Activated CD4-positive, alpha-beta memory T cell treated with anti-CD3 and anti-CD28 coated beads for 36 hours (primary cell): ENCODE results near the gene ACVR1. TPM values are rescaled to one million over a fixed set of nuclear protein-coding genes. Genes with fewer than 3 reads are reported as not detected.
A peak's percentile ranks its signal among the peaks of the same experiment; 100 is the strongest.

Source experiments
- CTCF ChIA-PET: fragments of 350-600 bp; sonication (Branson Sonifier 250); formaldehyde crosslinking; loops from one replicate; lab custom pipeline; 2021; ENCODE audit warnings: antibody characterized with exemption, inconsistent platforms; lab: Charles Lee
- POLR2A ChIA-PET: fragments of 350-600 bp; sonication (Branson Sonifier 250); formaldehyde crosslinking; loops from one replicate; lab custom pipeline; 2021; ENCODE audit warnings: antibody characterized with exemption; lab: Charles Lee
- DNase-seq: peaks from one replicate; pipeline ENCODE4 v3.0.0-alpha.2; 2020
- H3K27ac Mint-ChIP-seq: one replicate; pipeline ENCODE4 v1.8.0; 2021; ENCODE audit warnings: mixed read lengths
- H3K27me3 Mint-ChIP-seq: one replicate; pipeline ENCODE4 v1.8.0; 2021; ENCODE audit warnings: mixed read lengths
- H3K36me3 Mint-ChIP-seq: one replicate; pipeline ENCODE4 v1.8.0; 2021; ENCODE audit warnings: mixed read lengths
- H3K4me1 Mint-ChIP-seq: one replicate; pipeline ENCODE4 v1.8.0; 2021; ENCODE audit warnings: low read depth, mixed read lengths
- H3K4me3 Mint-ChIP-seq: one replicate; pipeline ENCODE4 v1.8.0; 2021; ENCODE audit warnings: mild to moderate bottlenecking, mixed read lengths
- H3K9me3 Mint-ChIP-seq: one replicate; pipeline ENCODE4 v1.8.0; 2021; ENCODE audit warnings: mixed read lengths
- intact Hi-C: fragments of 100-400 bp; cut with micrococcal nuclease; formaldehyde crosslinking; loops from one replicate; pipeline ENCODE4 v1.15.1; 2023
- total RNA-seq, 2 experiments: library from RNA; stranded (reverse); gene quantifications; one replicate each; pipeline ENCODE4 v1.2.3, GENCODE V29; 2021

The ACVR1 gene
- total RNA-seq, 2 experiments from 2014 or later = 24.8 to 25.0 TPM

DNA sequence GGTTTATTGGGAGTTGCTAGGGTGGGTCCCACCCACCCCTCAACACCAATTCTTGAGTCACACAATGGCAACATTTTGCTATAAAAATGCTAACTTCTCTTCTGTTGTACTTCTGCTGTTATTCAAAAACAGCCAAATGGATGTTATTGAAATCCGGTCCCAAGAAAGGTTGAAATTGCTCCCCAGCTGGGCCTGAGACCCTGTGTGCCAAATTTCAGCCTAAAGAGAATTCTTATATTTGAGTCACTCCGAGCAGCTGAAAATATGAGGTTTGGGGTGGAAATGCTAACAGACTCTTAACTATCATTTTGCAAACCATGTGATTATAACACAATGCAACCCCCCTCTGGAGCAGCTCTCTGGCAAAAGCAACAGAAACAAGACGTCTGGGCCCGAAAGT is 27.0 kb upstream of the ACVR1 start:
- CTCF ChIA-PET = interaction anchor here (1.9 kb wide), 1 partner anchor 34 kb away, joined by 6 read pairs; no protein-coding TSS in a partner anchor
- DNase-seq = no peak
- H3K36me3 Mint-ChIP-seq = no peaks in the 10 kb centered on the region
- H3K9me3 Mint-ChIP-seq = no peaks in the 10 kb centered on the region
- POLR2A ChIA-PET = no interaction called here
- intact Hi-C loops = no loop called here
- H3K4me3 Mint-ChIP-seq = no peak overlapping the region
- peaks cover 43% of the 10 kb centered on the region for H3K4me1 Mint-ChIP-seq
- no peak overlapping the region for H3K27ac Mint-ChIP-seq
- no peaks in the 10 kb centered on the region for H3K27me3 Mint-ChIP-seq

DNA sequence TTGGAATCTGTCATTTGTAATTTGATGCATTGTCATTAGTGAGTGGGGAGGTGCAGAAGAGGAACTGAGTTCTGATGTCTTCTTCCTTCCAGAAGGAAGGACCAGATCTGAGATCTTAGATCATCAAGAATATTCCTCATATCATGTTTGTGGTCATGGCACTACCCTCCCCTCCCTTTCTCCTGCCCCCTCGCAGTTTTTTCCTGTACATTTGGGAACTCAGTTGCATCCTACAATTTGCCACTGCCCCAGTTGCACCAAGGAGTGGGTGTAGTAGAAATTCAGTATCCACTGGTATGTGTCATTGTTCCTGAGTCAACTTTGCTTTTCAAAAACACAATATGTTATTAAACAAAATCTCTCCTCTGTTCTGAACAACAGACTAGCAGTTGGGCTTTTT is 26.6 kb upstream of the ACVR1 start:
- DNase-seq = no peak
- no peaks in the 10 kb centered on the region for H3K27me3 Mint-ChIP-seq
- no peak overlapping the region for H3K4me3 Mint-ChIP-seq
- no peak overlapping the region for H3K27ac Mint-ChIP-seq
- H3K4me1 Mint-ChIP-seq = peaks cover 48% of the 10 kb centered on the region
- ChIA-PET POLR2A (no interaction called here), CTCF (interaction anchor here (1.9 kb wide), 1 partner anchor 33 kb away, joined by 6 read pairs; no protein-coding TSS in a partner anchor)
- H3K9me3 Mint-ChIP-seq = no peaks in the 10 kb centered on the region
- no peaks in the 10 kb centered on the region for H3K36me3 Mint-ChIP-seq
- intact Hi-C loops = no loop called here

DNA sequence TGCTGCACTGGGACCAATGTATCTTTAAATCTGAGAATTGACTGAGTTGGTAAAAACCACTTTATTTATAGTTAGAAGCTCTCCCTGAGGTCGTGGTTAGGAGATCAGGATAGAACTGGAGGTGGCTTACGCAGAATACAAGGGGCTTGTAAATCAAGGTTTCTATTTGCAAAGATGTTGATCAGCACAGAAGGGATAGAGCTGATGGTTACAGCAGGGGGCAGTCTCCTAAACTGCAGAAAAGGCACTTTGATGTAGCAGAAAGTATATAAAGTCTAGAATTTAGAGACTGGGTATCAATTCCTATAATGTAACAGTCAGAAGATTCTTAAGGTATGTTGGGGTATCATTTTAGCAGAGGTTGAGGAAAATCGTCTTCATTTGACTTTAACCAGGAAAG is 25.2 kb upstream of the ACVR1 start:
- peaks cover 62% of the 10 kb centered on the region for H3K4me1 Mint-ChIP-seq
- H3K9me3 Mint-ChIP-seq = no peaks in the 10 kb centered on the region
- intact Hi-C loops = loop anchor here (1.0 kb wide), 1 partner anchor 109 kb away; no protein-coding TSS in a partner anchor
- no peaks in the 10 kb centered on the region for H3K27me3 Mint-ChIP-seq
- no peaks in the 10 kb centered on the region for H3K36me3 Mint-ChIP-seq
- DNase-seq = peak; percentile 27
- no peak overlapping the region for H3K4me3 Mint-ChIP-seq
- POLR2A ChIA-PET = interaction anchor here (0.8 to 5.5 kb wide), 2 partner anchors 26 to 47 kb away, joined by 3 to 70 read pairs; partner anchors contain the start of gene ACVR1
- H3K27ac Mint-ChIP-seq = peak overlapping the region; percentile 99
- CTCF ChIA-PET = interaction anchor here (0.6 to 5.3 kb wide), 16 partner anchors 10 to 440 kb away, joined by 3 to 47 read pairs (median 4); partner anchors contain the start of gene ACVR1

DNA sequence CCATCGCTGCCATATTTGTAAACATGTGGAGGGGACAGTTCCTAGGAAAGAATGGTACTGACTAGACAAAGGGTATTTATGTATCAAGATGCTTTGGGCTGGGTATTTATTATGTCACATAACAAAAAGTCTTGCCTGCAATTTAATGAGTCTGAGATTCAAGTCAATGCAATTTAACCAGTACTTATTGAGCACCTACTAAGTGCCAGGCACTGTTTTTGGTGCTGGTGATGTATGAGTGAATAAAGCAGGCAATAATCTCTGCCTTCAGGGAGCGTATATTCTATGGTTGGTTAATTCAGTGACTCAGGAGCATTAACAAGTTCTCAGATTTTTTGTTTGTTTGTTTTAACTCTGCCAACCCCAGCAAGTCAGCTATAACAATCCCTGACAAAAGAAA is 24.6 kb upstream of the ACVR1 start:
- H3K27ac Mint-ChIP-seq = peak overlapping the region; percentile 99
- H3K4me1 Mint-ChIP-seq = peaks cover 66% of the 10 kb centered on the region
- no peaks in the 10 kb centered on the region for H3K9me3 Mint-ChIP-seq
- no peaks in the 10 kb centered on the region for H3K27me3 Mint-ChIP-seq
- CTCF ChIA-PET = interaction anchor here (1.0 to 5.3 kb wide), 10 partner anchors 9 to 110 kb away, joined by 3 to 47 read pairs (median 4); partner anchors contain the start of gene ACVR1
- no peak for DNase-seq
- intact Hi-C loops = loop anchor here (1.0 kb wide), 1 partner anchor 110 kb away; no protein-coding TSS in a partner anchor
- no peaks in the 10 kb centered on the region for H3K36me3 Mint-ChIP-seq
- POLR2A ChIA-PET = interaction anchor here (0.6 to 5.5 kb wide), 2 partner anchors 25 to 70 kb away, joined by 3 to 70 read pairs; partner anchors contain the start of gene ACVR1
- H3K4me3 Mint-ChIP-seq = no peak overlapping the region

DNA sequence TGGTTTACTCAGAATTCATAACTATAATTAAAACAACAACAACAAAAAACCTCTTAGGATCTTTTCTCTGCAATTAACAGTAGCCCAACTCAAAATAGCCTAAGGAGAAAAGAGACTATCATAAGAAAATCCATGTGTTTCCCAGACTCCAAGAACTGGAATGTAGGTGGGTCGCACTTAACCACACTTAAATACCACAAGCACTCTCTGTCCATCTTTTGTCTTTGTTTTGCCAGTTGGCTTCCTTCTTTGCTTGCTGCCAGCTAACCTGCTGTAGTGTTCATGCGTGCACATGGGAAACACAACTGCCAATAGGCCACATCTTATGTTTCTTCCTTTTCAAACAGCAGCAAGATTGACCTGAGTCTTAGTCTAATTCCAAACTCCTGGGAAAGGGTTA is 24.1 kb upstream of the ACVR1 start:
- POLR2A ChIA-PET = interaction anchor here (5.5 kb wide), 1 partner anchor 25 kb away, joined by 70 read pairs; the partner anchor contains the start of gene ACVR1
- Mint-ChIP-seq H3K27ac (peak overlapping the region; percentile 99), H3K36me3 (no peaks in the 10 kb centered on the region), H3K4me1 (peaks cover 71% of the 10 kb centered on the region), H3K27me3 (no peaks in the 10 kb centered on the region), H3K9me3 (no peaks in the 10 kb centered on the region), H3K4me3 (peak overlapping the region; percentile 33)
- DNase-seq = no peak
- CTCF ChIA-PET = interaction anchor here (1.0 to 5.3 kb wide), 2 partner anchors 24 to 32 kb away, joined by 3 to 47 read pairs; partner anchors contain the start of gene ACVR1
- intact Hi-C loops = no loop called here

DNA sequence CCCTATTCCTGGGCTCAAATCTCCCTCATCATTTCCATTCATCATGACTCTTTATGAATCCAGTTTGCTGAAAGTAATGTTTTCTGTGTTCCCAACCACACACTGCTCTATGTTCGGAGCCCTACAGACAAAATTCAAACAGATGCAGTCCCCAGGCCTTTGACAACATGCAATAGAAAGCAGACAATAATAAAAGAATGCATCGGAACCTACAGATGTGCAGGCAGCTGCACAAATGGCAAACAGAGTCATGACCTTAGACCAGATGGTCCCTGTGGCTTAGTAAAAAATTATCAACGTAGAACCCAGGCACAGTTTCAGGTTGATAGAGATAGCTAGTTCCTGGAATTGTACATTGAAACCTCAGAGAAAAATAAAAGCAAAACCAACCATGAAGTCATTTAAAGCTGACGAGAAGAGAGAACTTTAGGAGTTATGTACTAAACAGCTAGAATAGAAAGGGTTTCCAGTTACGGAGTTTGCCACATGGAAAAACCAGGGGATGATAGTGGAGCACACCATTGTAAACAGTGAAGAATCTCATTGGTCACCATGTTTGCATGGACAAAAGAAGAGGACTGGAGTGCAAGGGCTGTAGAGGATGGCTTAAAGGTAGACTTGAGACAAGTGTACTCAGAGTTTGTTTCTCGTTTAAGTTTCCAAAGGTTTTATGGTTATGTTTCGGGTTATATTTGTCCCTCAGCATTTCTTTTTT is 23.2 kb upstream of the ACVR1 start:
- H3K27ac Mint-ChIP-seq = peak overlapping the region; percentile 99
- H3K9me3 Mint-ChIP-seq = no peaks in the 10 kb centered on the region
- peak; percentile 48 for DNase-seq
- H3K36me3 Mint-ChIP-seq = no peaks in the 10 kb centered on the region
- H3K27me3 Mint-ChIP-seq = no peaks in the 10 kb centered on the region
- H3K4me3 Mint-ChIP-seq = peak overlapping the region; percentile 82
- ChIA-PET CTCF (interaction anchor here (0.8 to 5.3 kb wide), 9 partner anchors 23 to 566 kb away, joined by 3 to 47 read pairs (median 4); partner anchors contain the start of genes ACVR1 and ACVR1C), POLR2A (interaction anchor here (0.7 to 5.5 kb wide), 18 partner anchors 11 to 608 kb away, joined by 3 to 70 read pairs (median 4); partner anchors contain the start of genes ACVR1 and CYTIP)
- peaks cover 77% of the 10 kb centered on the region for H3K4me1 Mint-ChIP-seq
- intact Hi-C loops = loop anchor here (1.0 to 5.0 kb wide), 14 partner anchors 23 to 1566 kb away; partner anchors contain the start of genes ACVR1, ACVR1C, CCDC148 and NR4A2

DNA sequence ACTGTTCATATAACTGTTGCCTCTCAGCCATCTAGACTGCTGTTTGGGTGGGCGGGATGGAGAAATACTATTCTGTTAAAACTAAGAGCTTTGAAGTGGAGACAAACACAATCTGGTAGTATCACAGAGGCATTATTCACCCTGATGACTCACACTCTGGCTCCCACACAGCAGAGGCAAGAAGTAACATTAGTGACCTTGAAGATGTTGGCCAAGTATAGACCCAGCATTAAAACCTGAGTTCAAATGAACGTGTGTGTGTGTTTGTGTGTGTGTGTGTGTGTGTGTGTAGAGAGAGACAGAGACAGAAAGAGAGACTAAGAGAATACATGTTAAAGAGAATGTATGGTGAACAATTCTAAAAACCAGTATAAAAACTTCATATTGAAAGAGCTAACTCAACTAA is 22.5 kb upstream of the ACVR1 start:
- ChIA-PET CTCF (interaction anchor here (0.8 to 5.3 kb wide), 9 partner anchors 22 to 565 kb away, joined by 3 to 47 read pairs (median 4); partner anchors contain the start of genes ACVR1 and ACVR1C), POLR2A (interaction anchor here (0.6 to 5.5 kb wide), 18 partner anchors 19 to 609 kb away, joined by 3 to 70 read pairs (median 4); partner anchors contain the start of genes ACVR1 and CYTIP)
- Mint-ChIP-seq H3K27ac (peak overlapping the region; percentile 99), H3K27me3 (no peaks in the 10 kb centered on the region), H3K36me3 (no peaks in the 10 kb centered on the region), H3K4me1 (peaks cover 82% of the 10 kb centered on the region), H3K9me3 (no peaks in the 10 kb centered on the region), H3K4me3 (peak overlapping the region; percentile 82)
- intact Hi-C loops = loop anchor here (1.0 to 5.0 kb wide), 7 partner anchors 121 to 1566 kb away; partner anchors contain the start of genes ACVR1C and NR4A2
- peak; percentile 84 for DNase-seq

DNA sequence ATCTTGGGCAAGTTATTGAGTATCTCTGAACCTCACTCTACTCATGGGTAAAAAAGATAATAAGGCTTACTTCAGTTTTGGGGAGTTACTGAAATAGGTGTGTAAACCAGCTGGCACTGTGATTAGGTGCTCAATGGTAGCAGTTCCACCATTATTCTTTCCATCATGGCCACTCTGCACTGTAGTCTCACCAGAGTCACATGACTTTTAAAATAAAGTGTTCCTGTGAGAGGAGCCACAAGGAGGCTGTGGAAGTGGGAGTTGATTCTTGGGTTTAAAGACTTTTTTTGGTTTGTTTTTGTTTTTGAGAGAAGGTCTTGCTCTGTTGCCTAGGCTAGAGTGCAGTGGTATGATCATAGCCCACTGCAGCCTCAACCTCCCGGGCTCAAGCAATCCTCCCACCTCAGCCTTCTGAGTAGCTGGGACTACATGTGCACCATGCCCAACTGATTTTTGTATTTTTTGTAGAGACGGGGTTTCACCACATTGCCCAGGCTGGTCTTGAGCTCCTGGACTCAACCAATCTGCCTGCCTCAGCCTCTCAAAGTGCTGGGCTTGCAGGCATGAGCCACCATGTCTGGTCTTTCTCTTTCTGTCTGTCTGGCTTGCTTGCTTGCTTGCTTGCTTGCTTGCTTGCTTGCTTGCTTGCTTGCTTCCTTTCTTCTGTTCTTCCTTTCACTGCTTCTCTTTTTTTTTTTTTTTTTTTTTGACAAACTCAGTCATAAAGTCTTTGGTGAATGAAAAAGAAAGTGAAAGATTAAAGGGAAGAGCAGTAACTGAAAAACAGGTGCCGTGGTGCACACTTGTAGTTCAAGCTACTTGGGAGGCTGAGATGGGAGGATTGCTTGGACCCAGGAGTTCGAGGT is 21.2 kb upstream of the ACVR1 start:
- Mint-ChIP-seq H3K4me3 (peak overlapping the region; percentile 82), H3K36me3 (no peaks in the 10 kb centered on the region), H3K27me3 (no peaks in the 10 kb centered on the region), H3K4me1 (peaks cover 83% of the 10 kb centered on the region), H3K27ac (peak overlapping the region; percentile 99), H3K9me3 (no peaks in the 10 kb centered on the region)
- ChIA-PET POLR2A (interaction anchor here (0.7 to 5.5 kb wide), 4 partner anchors 22 to 482 kb away, joined by 3 to 70 read pairs (median 7); partner anchors contain the start of gene ACVR1), CTCF (interaction anchor here (2.1 to 5.3 kb wide), 2 partner anchors 21 to 33 kb away, joined by 8 to 47 read pairs; partner anchors contain the start of gene ACVR1)
- peak; percentile 62 for DNase-seq
- intact Hi-C loops = loop anchor here (5.0 kb wide), 2 partner anchors 585 to 610 kb away; no protein-coding TSS in a partner anchor

DNA sequence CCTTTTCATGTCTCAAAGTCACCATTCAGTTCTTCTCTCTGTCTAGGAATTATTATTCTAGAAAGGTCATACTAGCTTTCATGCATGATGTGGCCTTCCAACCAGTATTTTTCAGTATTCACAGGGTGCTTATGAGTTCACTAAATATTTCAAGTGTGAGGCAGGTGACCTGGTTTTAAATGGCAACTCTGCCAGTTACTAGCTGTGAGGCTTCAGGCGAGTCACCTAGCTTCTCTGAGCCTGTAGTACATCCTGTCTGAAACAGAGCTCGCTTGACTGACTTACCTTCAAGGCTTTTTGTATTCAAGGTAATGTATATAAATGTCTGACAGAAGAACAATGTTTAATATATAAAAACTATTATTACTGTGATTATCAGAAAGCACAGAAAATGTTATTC is 19.4 kb upstream of the ACVR1 start:
- DNase-seq = peak; percentile 47

DNA sequence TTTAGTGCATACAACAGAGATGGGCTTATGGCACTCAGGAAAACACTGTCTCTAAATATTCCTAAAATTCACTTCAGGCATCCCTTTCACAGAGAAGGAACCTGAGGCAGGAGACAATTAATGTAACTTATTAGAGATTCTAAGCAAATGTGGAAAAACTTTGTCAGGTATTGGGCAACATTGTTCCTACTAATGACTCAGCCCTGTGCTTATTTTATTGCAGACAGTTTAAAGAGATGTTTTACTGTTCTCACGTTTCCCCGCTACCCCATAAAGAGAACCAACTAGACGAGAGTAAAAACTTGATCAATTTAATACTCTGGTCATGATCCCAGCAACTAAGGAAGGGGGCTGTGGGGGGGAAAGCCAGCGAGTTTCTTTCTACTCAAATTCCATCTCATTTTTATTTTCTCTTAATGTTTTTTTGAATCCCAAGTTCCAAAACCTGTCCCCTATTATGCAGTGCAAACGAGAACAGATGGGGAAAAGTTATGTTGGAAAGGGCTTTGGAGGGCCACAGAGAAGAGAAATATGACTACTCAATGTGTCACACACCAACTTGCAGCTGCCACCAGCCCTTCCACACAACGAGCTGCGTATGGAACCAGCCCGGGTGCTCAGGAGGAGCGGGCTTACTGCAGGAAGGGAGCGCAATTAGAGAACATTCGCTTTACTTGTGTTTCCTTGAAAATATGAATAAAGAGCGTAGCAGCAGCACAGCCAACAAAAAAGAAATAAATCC is 18.7 kb upstream of the ACVR1 start:
- POLR2A ChIA-PET = interaction anchor here (1.9 kb wide), 1 partner anchor 18 kb away, joined by 15 read pairs; the partner anchor contains the start of gene ACVR1
- peaks cover 85% of the 10 kb centered on the region for H3K4me1 Mint-ChIP-seq
- no peaks in the 10 kb centered on the region for H3K27me3 Mint-ChIP-seq
- DNase-seq = no peak
- H3K9me3 Mint-ChIP-seq = no peaks in the 10 kb centered on the region
- peak overlapping the region; percentile 85 for H3K27ac Mint-ChIP-seq
- no peak overlapping the region for H3K4me3 Mint-ChIP-seq
- intact Hi-C loops = loop anchor here (5.0 kb wide), 2 partner anchors 583 to 612 kb away; no protein-coding TSS in a partner anchor
- no peaks in the 10 kb centered on the region for H3K36me3 Mint-ChIP-seq
- CTCF ChIA-PET = interaction anchor here (1.2 to 1.7 kb wide), 2 partner anchors 19 to 113 kb away, joined by 3 to 20 read pairs; partner anchors contain the start of gene ACVR1

More for the DNA sequence above, 19.4 kb upstream of the ACVR1 start:
- Mint-ChIP-seq H3K4me1 (peaks cover 87% of the 10 kb centered on the region), H3K27me3 (no peaks in the 10 kb centered on the region), H3K9me3 (no peaks in the 10 kb centered on the region), H3K4me3 (no peak overlapping the region), H3K36me3 (no peaks in the 10 kb centered on the region), H3K27ac (peak overlapping the region; percentile 85)
- intact Hi-C loops = loop anchor here (5.0 kb wide), 2 partner anchors 583 to 612 kb away; no protein-coding TSS in a partner anchor
- ChIA-PET CTCF (interaction anchor here (1.1 to 1.7 kb wide), 3 partner anchors 19 to 115 kb away, joined by 3 to 20 read pairs (median 3); partner anchors contain the start of gene ACVR1), POLR2A (interaction anchor here (1.9 kb wide), 1 partner anchor 19 kb away, joined by 15 read pairs; the partner anchor contains the start of gene ACVR1)
